ENCODE results near the gene CD1B. TPM values are rescaled to one million over a fixed set of nuclear protein-coding genes. Genes with fewer than 3 reads are reported as not detected.

Gene CD1B
- total RNA-seq, 1 donor from 2014 or later = not detected

DNA sequence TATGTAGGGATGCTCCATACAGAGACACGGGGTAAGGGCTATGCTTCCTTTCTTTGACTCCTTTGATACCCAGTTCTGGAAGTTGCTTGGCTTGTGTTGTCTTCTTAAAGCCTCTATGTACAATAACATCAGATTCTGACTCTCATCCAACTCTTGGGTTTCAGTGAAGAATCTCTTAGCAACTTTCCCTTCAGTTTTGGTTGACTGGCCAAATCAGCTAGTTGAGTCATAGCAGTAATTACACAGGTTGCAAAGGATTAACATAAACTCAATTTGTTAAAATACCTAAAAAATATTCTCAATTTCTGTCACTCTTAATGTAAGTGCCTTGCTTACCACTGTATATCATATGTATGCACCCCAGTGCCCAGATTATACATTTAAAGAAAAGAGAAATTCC is 31.6 kb upstream of the CD1B start:
- H3K27me3 Mint-ChIP-seq (ENCODE audit: unreplicated experiment) = peaks cover 2% of the 10 kb centered on the region
- H3K9me3 Mint-ChIP-seq (ENCODE audit: unreplicated experiment) = peaks cover 2% of the 10 kb centered on the region
- H3K4me3 Mint-ChIP-seq (ENCODE audit: unreplicated experiment) = no peak overlapping the region
- no peaks in the 10 kb centered on the region for H3K4me1 Mint-ChIP-seq (ENCODE audit: low read depth, unreplicated experiment)
- peaks cover 5% of the 10 kb centered on the region for H3K36me3 Mint-ChIP-seq (ENCODE audit: unreplicated experiment)
- H3K27ac Mint-ChIP-seq (ENCODE audit: unreplicated experiment) = no peak overlapping the region
- TF ChIP-seq, protein P1, sequence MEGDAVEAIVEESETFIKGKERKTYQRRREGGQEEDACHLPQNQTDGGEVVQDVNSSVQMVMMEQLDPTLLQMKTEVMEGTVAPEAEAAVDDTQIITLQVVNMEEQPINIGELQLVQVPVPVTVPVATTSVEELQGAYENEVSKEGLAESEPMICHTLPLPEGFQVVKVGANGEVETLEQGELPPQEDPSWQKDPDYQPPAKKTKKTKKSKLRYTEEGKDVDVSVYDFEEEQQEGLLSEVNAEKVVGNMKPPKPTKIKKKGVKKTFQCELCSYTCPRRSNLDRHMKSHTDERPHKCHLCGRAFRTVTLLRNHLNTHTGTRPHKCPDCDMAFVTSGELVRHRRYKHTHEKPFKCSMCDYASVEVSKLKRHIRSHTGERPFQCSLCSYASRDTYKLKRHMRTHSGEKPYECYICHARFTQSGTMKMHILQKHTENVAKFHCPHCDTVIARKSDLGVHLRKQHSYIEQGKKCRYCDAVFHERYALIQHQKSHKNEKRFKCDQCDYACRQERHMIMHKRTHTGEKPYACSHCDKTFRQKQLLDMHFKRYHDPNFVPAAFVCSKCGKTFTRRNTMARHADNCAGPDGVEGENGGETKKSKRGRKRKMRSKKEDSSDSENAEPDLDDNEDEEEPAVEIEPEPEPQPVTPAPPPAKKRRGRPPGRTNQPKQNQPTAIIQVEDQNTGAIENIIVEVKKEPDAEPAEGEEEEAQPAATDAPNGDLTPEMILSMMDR (IDR thresholded peaks at IDR 0.05; ENCODE audit: partially characterized antibody, unreplicated experiment) = no peak
- no peak for DNase-seq

DNA sequence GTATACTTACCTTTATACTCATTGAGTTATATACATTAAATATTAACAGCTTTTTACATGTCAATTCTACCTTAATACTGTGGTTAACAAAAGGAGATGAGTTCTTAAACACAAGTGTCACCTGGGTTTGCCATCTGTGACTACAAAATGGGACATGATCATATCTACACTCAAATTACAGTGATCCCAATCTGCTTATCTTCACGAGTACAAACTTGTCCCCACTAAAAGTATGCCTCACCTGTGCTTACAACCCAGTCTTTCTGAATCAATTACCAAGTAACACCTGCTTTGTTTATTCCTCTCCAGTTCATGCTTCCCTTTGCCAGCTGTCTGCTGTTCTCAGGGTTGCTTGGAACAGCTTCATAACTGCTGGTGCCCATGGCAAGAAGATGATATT is 31.2 kb upstream of the CD1B start:
- H3K9me3 Mint-ChIP-seq (ENCODE audit: unreplicated experiment) = peaks cover 2% of the 10 kb centered on the region
- H3K4me3 Mint-ChIP-seq (ENCODE audit: unreplicated experiment) = no peak overlapping the region
- H3K27ac Mint-ChIP-seq (ENCODE audit: unreplicated experiment) = no peak overlapping the region
- no peak for DNase-seq
- H3K4me1 Mint-ChIP-seq (ENCODE audit: low read depth, unreplicated experiment) = no peaks in the 10 kb centered on the region
- TF ChIP-seq, protein P1 (IDR thresholded peaks at IDR 0.05; ENCODE audit: partially characterized antibody, unreplicated experiment) = no peak
- peaks cover 5% of the 10 kb centered on the region for H3K36me3 Mint-ChIP-seq (ENCODE audit: unreplicated experiment)
- H3K27me3 Mint-ChIP-seq (ENCODE audit: unreplicated experiment) = peaks cover 2% of the 10 kb centered on the region

DNA sequence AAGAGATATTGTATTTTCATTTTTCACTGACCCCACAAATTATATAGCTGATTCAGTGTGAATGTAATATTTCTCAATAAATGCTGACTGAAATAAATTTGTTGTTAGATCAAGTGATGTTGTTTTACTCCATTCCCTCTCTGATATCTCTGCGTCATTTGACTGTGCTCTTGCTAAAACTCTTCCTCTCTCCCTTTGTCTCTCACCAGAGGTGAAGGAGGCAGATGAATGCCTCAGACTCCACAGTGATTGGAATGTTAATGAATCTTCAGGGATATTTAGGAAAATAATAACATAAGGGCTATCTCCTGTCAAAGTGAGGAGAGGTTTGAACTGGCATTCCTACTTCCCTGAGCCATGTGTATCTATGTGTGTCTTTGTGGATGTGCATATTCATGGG is 26.1 kb upstream of the CD1B start:
- TF ChIP-seq, protein P1 (IDR thresholded peaks at IDR 0.05; ENCODE audit: partially characterized antibody, unreplicated experiment) = no peak
- Mint-ChIP-seq H3K4me3 (ENCODE audit: unreplicated experiment) (no peak overlapping the region), H3K27me3 (ENCODE audit: unreplicated experiment) (no peaks in the 10 kb centered on the region), H3K9me3 (ENCODE audit: unreplicated experiment) (no peaks in the 10 kb centered on the region), H3K27ac (ENCODE audit: unreplicated experiment) (no peak overlapping the region), H3K36me3 (ENCODE audit: unreplicated experiment) (no peaks in the 10 kb centered on the region), H3K4me1 (ENCODE audit: low read depth, unreplicated experiment) (peaks cover 4% of the 10 kb centered on the region)
- no peak for DNase-seq

DNA sequence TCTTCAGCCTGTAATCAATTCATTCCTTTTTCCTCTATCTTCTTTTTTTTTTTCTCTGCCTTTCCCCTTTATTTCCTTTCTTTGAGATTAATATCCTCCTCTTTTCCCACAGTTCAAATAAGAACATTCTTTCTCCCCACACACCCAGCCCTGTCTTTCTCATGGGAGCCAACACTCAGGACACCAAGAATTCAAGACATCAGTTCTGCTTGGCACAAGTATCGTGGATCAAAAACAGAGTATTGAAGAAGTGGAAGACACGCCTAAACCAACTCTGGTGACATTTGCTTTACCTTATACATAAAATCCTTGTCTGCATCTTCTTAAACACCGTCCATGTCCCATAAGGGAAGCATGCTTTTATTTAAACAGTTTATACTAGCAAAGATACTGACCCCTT is 25.3 kb upstream of the CD1B start:
- Mint-ChIP-seq H3K27ac (ENCODE audit: unreplicated experiment) (no peak overlapping the region), H3K36me3 (ENCODE audit: unreplicated experiment) (no peaks in the 10 kb centered on the region), H3K9me3 (ENCODE audit: unreplicated experiment) (no peaks in the 10 kb centered on the region), H3K4me1 (ENCODE audit: low read depth, unreplicated experiment) (peaks cover 4% of the 10 kb centered on the region), H3K27me3 (ENCODE audit: unreplicated experiment) (no peaks in the 10 kb centered on the region), H3K4me3 (ENCODE audit: unreplicated experiment) (no peak overlapping the region)
- DNase-seq = no peak
- TF ChIP-seq, protein P1 (IDR thresholded peaks at IDR 0.05; ENCODE audit: partially characterized antibody, unreplicated experiment) = no peak

DNA sequence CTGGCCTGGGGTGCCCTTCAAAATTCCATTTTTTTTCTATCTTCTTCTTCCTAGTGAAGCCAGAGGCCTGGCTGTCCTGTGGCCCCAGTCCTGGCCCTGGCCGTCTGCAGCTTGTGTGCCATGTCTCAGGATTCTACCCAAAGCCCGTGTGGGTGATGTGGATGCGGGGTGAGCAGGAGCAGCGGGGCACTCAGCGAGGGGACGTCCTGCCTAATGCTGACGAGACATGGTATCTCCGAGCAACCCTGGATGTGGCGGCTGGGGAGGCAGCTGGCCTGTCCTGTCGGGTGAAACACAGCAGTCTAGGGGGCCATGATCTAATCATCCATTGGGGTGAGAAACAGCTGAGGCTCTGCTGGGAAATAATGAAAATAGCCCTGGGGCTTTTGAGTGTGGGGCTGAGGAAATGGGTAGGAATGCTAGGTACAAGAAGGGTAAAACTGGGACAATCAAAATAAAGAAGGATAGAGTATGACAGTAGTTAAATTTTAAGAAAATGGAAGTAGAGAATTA is 24.5 kb upstream of the CD1B start:
- DNase-seq = no peak
- Mint-ChIP-seq H3K27ac (ENCODE audit: unreplicated experiment) (no peak overlapping the region), H3K36me3 (ENCODE audit: unreplicated experiment) (no peaks in the 10 kb centered on the region), H3K4me3 (ENCODE audit: unreplicated experiment) (no peak overlapping the region), H3K27me3 (ENCODE audit: unreplicated experiment) (no peaks in the 10 kb centered on the region), H3K9me3 (ENCODE audit: unreplicated experiment) (no peaks in the 10 kb centered on the region), H3K4me1 (ENCODE audit: low read depth, unreplicated experiment) (peaks cover 4% of the 10 kb centered on the region)
- TF ChIP-seq, protein P1 (IDR thresholded peaks at IDR 0.05; ENCODE audit: partially characterized antibody, unreplicated experiment) = no peak

Measured in glutamatergic neuron (in vitro differentiated cells).